Astrocyte of the hippocampus (primary cell): ENCODE data around the gene DYRK4.

ENCODE experiments used
- DNase-seq: peaks from one replicate; pipeline ENCODE4 v3.0.0; 2011; ENCODE audit warnings: low read depth, low spot score

Gene DYRK4

GRCh38 chr12:4626543-4626942, 64.5 kb downstream of the DYRK4 start:
- no peak for DNase-seq

- DNase-seq: no peak
These were observed 66.4 kb downstream of the DYRK4 start for GRCh38 chr12:4628406-4628805.

GRCh38 chr12:4630262-4630661, 68.3 kb downstream of the DYRK4 start:
- no peak for DNase-seq

GRCh38 chr12:4643747-4644146, 81.7 kb downstream of the DYRK4 start:
- no peak for DNase-seq

- DNase-seq: no peak
These were observed 83.0 kb downstream of the DYRK4 start for GRCh38 chr12:4645023-4645422.

DNA sequence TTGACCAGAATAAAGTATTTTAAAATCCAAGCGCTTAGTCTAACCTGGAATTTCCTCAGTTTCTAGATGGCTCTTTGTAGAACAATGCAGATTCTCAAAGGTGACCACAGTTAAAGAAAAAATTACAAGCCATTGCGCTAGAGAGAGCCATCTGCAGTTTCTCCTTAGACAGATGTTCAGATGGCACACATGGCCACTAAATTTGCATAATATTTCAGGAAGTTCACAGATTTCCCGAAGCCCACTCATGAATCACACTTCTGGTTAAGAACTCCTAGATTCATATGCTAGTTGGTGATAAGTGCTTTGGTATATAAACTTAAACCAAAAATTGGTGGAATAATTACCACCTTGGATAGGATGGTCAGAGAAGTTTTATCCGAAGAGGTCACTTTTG, 86.1 kb downstream of the DYRK4 start:
- DNase-seq: no peak

DNA sequence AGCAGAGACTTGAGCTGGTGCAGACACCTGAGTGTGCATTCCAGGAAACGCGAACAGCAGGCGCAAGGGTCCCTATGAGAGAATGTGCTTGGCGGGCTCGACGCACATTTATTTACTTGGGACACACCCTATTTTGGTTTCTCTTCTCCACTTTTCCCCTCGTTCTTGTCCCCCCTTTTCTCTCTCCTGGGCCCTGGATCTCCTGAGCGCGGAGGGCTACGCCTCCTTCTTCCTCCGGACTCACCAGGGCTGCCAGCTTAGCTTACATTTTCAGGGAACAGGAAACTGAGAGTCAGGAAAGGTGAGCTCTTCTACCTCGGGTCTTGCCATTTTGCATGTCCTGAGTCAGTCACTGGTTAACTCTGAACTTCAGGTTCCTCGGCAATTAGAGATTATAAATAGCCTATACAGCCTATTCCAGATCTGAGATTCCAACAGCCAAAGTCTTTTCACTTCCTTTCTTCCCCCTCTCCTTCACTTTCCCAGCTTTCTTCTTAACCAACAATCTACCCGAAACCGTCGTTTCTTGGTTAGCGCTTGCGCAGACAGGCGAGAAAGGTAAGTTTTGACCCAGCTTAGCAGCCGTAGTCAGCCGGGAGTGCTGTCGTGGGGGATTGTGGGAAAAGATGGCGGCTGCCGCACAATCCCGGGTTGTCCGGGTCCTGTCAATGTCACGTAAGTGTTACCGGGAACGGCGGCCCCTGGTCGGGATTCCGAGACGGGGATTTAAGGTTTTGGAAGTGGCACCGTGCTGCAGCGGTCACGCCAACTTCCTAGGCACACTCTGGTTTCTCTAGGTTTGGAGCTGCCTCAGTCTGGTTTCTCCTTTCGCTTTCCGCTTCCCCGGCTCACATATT, 86.7 kb downstream of the DYRK4 start, which contains the start of the genes AKAP3 and NDUFA9:
Gene AKAP3, minus strand, starts transcription at position 551 of the 857 bp plus-strand sequence. CDS start 10,855 bp downstream, outside the sequence.
Gene NDUFA9, plus strand, starts transcription at position 614 of the 857 bp plus-strand sequence. Its CDS starts 13 bp downstream, at position 627.
- peak; percentile 93 for DNase-seq

DNA sequence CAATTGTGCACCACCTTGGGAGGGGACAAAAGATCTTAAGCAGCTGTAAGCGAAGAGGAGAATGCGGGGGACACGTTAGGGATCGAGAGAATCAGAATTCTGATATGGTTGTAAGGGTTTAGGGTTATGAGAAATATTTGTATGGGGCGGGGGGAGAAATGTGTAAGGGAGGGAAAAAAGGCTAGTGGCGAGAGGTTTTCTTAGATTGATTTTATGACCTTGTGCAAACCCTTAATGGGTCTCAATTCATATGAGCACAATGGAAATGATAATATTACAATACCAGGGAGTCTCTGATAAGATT, 87.3 kb downstream of the DYRK4 start:
- DNase-seq: no peak

GRCh38 chr12:4653257-4653656, 91.2 kb downstream of the DYRK4 start:
- DNase-seq: no peak

GRCh38 chr12:4653691-4654090, 91.7 kb downstream of the DYRK4 start:
- no peak for DNase-seq
